HEK293T (cell line): ENCODE measurements around the gene OR10K2.

ENCODE experiments used
- CTCF ChIA-PET: fragments of 350-600 bp; formaldehyde crosslinking; extraction: SDS; loops from one replicate; lab custom pipeline; 2021; ENCODE audit warnings: antibody characterized with exemption, inconsistent platforms; lab: Yijun Ruan, JAX
- POLR2A ChIA-PET: fragments of 350-600 bp; formaldehyde crosslinking; extraction: SDS; loops from one replicate; lab custom pipeline; 2020; ENCODE audit warnings: antibody characterized with exemption, inconsistent platforms; lab: Yijun Ruan, JAX
- DNase-seq: peaks from one replicate; pipeline ENCODE4 v3.0.0; 2012; ENCODE audit warnings: mixed read lengths; ENCODE audit errors: extremely low spot score
- ARNT ChIP-seq: fragments of 450-650 bp; IDR thresholded peaks from 2 replicates; pipeline ENCODE4 v1.6.1; 2017; ENCODE audit warnings: mild to moderate bottlenecking
- BHLHE40 ChIP-seq: fragments of 450-650 bp; IDR thresholded peaks from 2 replicates; pipeline ENCODE4 v1.6.1; 2016; ENCODE audit warnings: mild to moderate bottlenecking, moderate library complexity, borderline replicate concordance
- CTBP1 ChIP-seq: fragments of 450-650 bp; IDR thresholded peaks from 2 replicates; pipeline ENCODE4 v1.6.1; 2016; ENCODE audit warnings: borderline replicate concordance
- ELF4 ChIP-seq: fragments of 450-650 bp; IDR thresholded peaks from 2 replicates; pipeline ENCODE4 v1.6.1; 2017; ENCODE audit warnings: antibody characterized with exemption
- FOXA1 ChIP-seq: fragments of 450-650 bp; IDR thresholded peaks from 2 replicates; pipeline ENCODE4 v1.6.1; 2016; ENCODE audit warnings: mild to moderate bottlenecking
- FOXK2 ChIP-seq: fragments of 450-650 bp; IDR thresholded peaks from 2 replicates; pipeline ENCODE4 v1.6.1; 2016; ENCODE audit warnings: mild to moderate bottlenecking
- FOXM1 ChIP-seq: fragments of 450-650 bp; IDR thresholded peaks from 2 replicates; pipeline ENCODE4 v1.6.1; 2017; ENCODE audit warnings: mild to moderate bottlenecking, borderline replicate concordance
- HDGF ChIP-seq: fragments of 450-650 bp; IDR thresholded peaks from 2 replicates; pipeline ENCODE4 v1.6.1; 2017; ENCODE audit warnings: antibody characterized with exemption, borderline replicate concordance
- L3MBTL2 ChIP-seq: fragments of 450-650 bp; conservative IDR thresholded peaks from 2 replicates; pipeline ENCODE4 v1.6.1; 2016; ENCODE audit warnings: mild to moderate bottlenecking
- LEF1 ChIP-seq: fragments of 450-650 bp; IDR thresholded peaks from 2 replicates; pipeline ENCODE4 v1.6.1; 2017; ENCODE audit warnings: mild to moderate bottlenecking, borderline replicate concordance
- NFRKB ChIP-seq: fragments of 450-650 bp; IDR thresholded peaks from 2 replicates; pipeline ENCODE4 v1.6.1; 2016; ENCODE audit warnings: mild to moderate bottlenecking, moderate library complexity
- SP1 ChIP-seq: fragments of 450-650 bp; IDR thresholded peaks from 2 replicates; pipeline ENCODE4 v1.6.1; 2017
- SUZ12 ChIP-seq: fragments of 450-650 bp; IDR thresholded peaks from 2 replicates; pipeline ENCODE4 v1.6.1; 2016; ENCODE audit warnings: mild to moderate bottlenecking
- TARDBP ChIP-seq: fragments of 450-650 bp; IDR thresholded peaks from 2 replicates; pipeline ENCODE4 v1.6.1; 2016
- ZNF384 ChIP-seq: fragments of 450-650 bp; IDR thresholded peaks from 2 replicates; pipeline ENCODE4 v1.6.1; 2016
- TF ChIP-seq, protein P1 (sequence below): fragments of 450-650 bp; IDR thresholded peaks from 2 replicates; pipeline ENCODE4 v1.6.1; 2016

OR10K2 gene

GRCh38 chr1:158426137-158426536 lies at the start of gene OR10K2:
Gene OR10K2, minus strand, starts transcription at chr1:158426237. Its CDS starts 5,371 bp downstream, at chr1:158420866.
- POLR2A ChIA-PET, result no interaction called here

GRCh38 chr1:158471920-158472319 lies 45.9 kb upstream of the OR10K2 start, which contains the start of gene OR10R2:
Gene OR10R2, plus strand, starts transcription at chr1:158472220. Its CDS starts 106 bp downstream, at chr1:158472326.
- no peak for DNase-seq
- TF ChIP-seq TARDBP (no peak), NFRKB (no peak), BHLHE40 (no peak), L3MBTL2 (no peak), SUZ12 (no peak), ARNT (no peak), SP1 (no peak), ZNF384 (no peak), HDGF (no peak), FOXA1 (no peak)
- TF ChIP-seq, protein P1, sequence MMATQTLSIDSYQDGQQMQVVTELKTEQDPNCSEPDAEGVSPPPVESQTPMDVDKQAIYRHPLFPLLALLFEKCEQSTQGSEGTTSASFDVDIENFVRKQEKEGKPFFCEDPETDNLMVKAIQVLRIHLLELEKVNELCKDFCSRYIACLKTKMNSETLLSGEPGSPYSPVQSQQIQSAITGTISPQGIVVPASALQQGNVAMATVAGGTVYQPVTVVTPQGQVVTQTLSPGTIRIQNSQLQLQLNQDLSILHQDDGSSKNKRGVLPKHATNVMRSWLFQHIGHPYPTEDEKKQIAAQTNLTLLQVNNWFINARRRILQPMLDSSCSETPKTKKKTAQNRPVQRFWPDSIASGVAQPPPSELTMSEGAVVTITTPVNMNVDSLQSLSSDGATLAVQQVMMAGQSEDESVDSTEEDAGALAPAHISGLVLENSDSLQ, result no peak
- POLR2A ChIA-PET, result no interaction called here
- CTCF ChIA-PET, result no interaction called here

More at GRCh38 chr1:158426137-158426536, at the start of gene OR10K2:
- DNase-seq, result no peak
- no peak for TF ChIP-seq HDGF
- TF ChIP-seq NFRKB, result no peak
- TF ChIP-seq L3MBTL2, result no peak
- no peak for TF ChIP-seq SP1
- no peak for TF ChIP-seq SUZ12
- TF ChIP-seq TARDBP, result no peak
- TF ChIP-seq LEF1, result no peak
- no peak for TF ChIP-seq ELF4
- TF ChIP-seq FOXK2, result no peak
- no peak for TF ChIP-seq ARNT
- CTCF ChIA-PET, result no interaction called here

DNA sequence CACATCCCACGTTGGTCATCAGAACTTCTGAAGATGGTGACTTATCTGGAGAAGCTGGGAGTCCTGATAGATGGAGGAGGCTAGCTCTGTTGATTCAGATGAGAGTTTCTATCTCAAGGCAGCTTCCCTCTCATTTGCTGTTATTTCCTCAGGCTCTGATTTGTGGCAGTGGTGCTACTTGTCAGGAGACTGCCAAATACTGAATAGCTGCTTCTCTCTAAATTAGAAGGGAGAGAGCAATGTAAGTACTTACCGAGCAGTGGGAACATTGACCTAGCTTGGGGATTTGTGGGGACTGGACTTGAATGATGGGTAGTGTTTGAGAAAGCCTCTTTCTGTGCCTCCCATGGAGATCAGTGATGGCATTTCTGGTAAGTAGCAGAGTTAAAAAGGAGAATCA lies 35.5 kb upstream of the OR10K2 start, which contains the start of gene OR10K1:
Gene OR10K1, plus strand, starts transcription at position 301 of the 400 bp plus-strand sequence. CDS start 3,728 bp downstream, outside the sequence.
- no peak for TF ChIP-seq L3MBTL2
- no peak for TF ChIP-seq NFRKB
- TF ChIP-seq CTBP1, result no peak
- no peak for TF ChIP-seq SP1
- no peak for TF ChIP-seq FOXM1
- TF ChIP-seq BHLHE40, result no peak
- no peak for TF ChIP-seq ARNT
- TF ChIP-seq ZNF384, result no peak
- no peak for TF ChIP-seq ELF4
- TF ChIP-seq HDGF, result no peak
- no peak for TF ChIP-seq FOXK2
- no peak for TF ChIP-seq SUZ12
- TF ChIP-seq, protein P1, result no peak
- no peak for TF ChIP-seq LEF1
- no peak for TF ChIP-seq TARDBP
- TF ChIP-seq FOXA1, result no peak
- no peak for DNase-seq
- POLR2A ChIA-PET, result no interaction called here
- CTCF ChIA-PET, result no interaction called here

DNA sequence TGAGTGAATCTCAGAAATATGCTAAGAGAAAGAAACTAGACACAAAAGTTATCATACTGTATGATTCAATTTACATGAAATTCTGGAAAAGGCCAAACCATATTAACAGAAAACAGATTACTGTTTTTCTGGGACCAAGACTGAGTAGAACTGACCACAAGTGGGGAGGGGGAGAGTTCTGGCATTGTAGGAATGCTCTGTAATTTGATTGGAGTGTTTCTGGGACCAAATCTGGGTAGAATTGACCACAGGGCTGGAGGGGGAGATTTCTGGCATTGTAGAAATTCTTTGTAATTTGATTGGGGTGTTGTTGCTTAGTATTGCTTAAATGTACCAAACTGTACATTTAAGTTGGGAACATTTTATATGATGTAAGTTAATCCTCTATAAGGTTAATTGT lies 32.2 kb upstream of the OR10K2 start:
- CTCF ChIA-PET, result no interaction called here

GRCh38 chr1:158457246-158457645 lies 31.2 kb upstream of the OR10K2 start:
- no peak for DNase-seq
- ChIA-PET POLR2A (interaction anchor here (0.6 kb wide), 1 partner anchor 24 kb away, joined by 3 read pairs; no protein-coding TSS in a partner anchor), CTCF (no interaction called here)
- TF ChIP-seq LEF1, result no peak
- TF ChIP-seq BHLHE40, result no peak
- no peak for TF ChIP-seq L3MBTL2
- TF ChIP-seq, protein P1, result no peak
- TF ChIP-seq ELF4, result no peak
- no peak for TF ChIP-seq FOXM1
- TF ChIP-seq SUZ12, result no peak
- no peak for TF ChIP-seq HDGF
- no peak for TF ChIP-seq SP1
- TF ChIP-seq NFRKB, result no peak
- TF ChIP-seq FOXA1, result no peak
- no peak for TF ChIP-seq ARNT
- no peak for TF ChIP-seq TARDBP
- no peak for TF ChIP-seq FOXK2
- TF ChIP-seq ZNF384, result no peak

More for the DNA sequence above, 32.2 kb upstream of the OR10K2 start:
- POLR2A ChIA-PET, result no interaction called here
- DNase-seq, result no peak
- TF ChIP-seq SUZ12 (no peak), TARDBP (no peak), FOXK2 (no peak)

DNA sequence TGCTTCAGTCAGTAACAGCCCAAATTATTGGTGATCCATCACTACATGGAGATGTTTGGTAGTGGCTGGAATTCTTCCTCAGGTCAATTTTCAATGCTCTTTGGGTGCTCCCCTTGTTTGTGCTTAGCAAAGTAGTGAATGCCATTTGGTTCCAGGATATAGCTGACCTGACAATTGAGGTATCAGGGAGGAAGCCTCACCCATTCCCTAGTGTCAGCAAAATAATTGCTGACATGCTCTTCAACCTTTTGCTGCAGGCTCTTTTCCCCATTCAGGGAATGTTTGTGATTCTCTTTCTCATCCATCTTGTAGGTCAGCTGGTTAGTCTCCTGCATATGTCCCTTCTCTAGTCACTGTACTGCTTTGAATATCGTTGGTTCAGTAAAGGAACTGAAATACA lies 28.5 kb upstream of the OR10K2 start:
- no peak for DNase-seq
- TF ChIP-seq SP1 (no peak), FOXK2 (no peak), FOXM1 (no peak), BHLHE40 (no peak), TARDBP (no peak), ZNF384 (no peak), HDGF (no peak), FOXA1 (no peak), L3MBTL2 (no peak), ARNT (no peak), ELF4 (no peak), CTBP1 (no peak)
- TF ChIP-seq, protein P1, result no peak
- ChIA-PET POLR2A (no interaction called here), CTCF (no interaction called here)
